ACHN (cell line): ENCODE data around the gene CDS2.

Experiments
- DNase-seq: peaks from one replicate; pipeline ENCODE4 v3.0.0-alpha.2; 2015
- in situ Hi-C: cut with HindIII; loops from 2 replicates; pipeline ENCODE4 v1.10.0; 2017; ENCODE audit warnings: low sequenced_read_pairs, low pct_ligation_motif_present, low pct_unique_long_range_greater_than_20kb

Gene CDS2

GRCh38 chr20:5171790-5172164, 45.0 kb downstream of the CDS2 start:
- in situ Hi-C loops, result no loop called here
- no peak for DNase-seq

GRCh38 chr20:5172167-5172601, 45.4 kb downstream of the CDS2 start:
- in situ Hi-C loops, result no loop called here
- DNase-seq, result no peak

GRCh38 chr20:5172903-5173463, 46.2 kb downstream of the CDS2 start:
- in situ Hi-C loops, result no loop called here

GRCh38 chr20:5173751-5174150, 46.9 kb downstream of the CDS2 start:
- in situ Hi-C loops, result no loop called here

More at GRCh38 chr20:5172903-5173463, 46.2 kb downstream of the CDS2 start:
- no peak for DNase-seq

DNA sequence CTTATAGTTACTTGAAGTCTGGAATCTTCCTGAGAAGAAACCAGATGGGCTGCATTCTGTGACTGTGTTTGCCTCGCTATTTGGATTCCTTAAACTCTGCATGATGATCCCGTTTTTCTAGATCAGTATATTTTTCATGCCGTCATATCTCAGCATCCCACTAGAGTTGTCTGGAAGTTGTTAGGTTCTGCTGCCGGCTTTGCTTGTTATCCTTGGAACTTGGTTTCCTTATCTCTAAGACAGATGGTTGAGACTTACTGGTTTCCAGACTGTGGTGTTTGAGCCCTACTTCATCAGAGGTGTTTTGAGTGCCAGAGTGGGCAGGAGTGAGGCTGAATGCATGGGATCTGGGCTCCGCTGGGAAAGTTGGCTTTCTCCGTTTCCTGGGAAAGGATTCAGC, 50.3 kb downstream of the CDS2 start:
- in situ Hi-C loops, result no loop called here

More at GRCh38 chr20:5173751-5174150, 46.9 kb downstream of the CDS2 start:
- DNase-seq, result no peak

DNA sequence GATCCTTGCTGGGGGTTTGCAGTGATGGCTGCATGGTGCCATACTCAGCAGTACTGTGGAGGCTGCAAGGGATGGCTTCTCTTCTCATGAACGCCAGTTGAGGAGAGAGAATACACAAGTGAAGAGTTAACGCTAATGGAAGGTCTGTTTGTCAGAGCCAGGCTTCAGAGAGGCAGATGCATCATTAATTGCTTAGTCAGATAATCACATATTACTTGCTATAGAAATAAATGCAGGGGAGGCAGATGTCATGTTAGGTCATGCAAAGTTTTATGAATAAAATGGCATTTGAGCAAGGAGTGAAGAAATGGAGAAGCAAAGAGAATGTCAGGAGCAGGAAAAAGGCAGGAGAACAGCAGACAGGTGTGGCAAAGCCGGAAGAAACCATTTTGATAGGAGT, 51.2 kb downstream of the CDS2 start:
- no peak for DNase-seq
- in situ Hi-C loops, result no loop called here

More for the DNA sequence above, 50.3 kb downstream of the CDS2 start:
- DNase-seq, result no peak

DNA sequence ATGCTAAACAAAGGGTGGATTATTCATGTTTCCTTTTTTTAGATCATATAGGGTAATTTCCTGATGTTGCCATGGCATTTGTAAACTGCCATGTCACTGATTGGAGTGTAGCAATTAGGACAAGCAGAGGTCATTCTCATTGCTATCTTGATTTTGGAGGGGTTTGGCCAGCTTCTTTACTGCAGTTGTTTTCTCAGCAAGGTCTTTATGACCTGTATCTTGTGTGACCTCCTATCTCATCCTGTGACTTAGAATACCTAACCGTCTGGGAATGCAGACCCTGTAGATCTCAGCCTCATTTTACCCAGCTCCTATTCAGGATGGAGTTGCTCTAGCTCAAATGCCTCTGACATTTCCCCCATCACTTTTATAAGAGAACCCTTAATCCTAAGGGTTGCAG, 53.6 kb downstream of the CDS2 start:
- DNase-seq, result no peak
- in situ Hi-C loops, result no loop called here

- DNase-seq, result no peak
- in situ Hi-C loops, result no loop called here
Observed at GRCh38 chr20:5180933-5181332, 54.1 kb downstream of the CDS2 start.

DNA sequence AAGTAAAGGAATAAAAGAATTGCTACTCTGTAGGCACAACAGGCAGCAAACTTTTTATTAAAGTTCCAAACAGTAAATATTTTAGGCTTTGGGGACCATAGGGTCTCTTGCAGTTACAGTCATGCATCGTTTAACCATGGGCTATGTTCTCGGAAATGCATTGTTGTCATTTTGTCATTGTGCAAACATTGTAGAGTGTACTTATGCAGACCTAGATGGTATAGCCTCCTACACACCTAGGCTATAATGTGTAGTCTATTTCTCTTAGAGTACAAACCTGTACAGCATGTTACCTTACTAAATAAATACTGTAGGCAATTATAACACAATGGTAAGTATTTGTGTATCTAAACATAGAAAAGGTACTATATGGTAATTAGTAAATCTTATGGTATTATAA, 54.7 kb downstream of the CDS2 start:
- DNase-seq, result no peak
- in situ Hi-C loops, result no loop called here

DNA sequence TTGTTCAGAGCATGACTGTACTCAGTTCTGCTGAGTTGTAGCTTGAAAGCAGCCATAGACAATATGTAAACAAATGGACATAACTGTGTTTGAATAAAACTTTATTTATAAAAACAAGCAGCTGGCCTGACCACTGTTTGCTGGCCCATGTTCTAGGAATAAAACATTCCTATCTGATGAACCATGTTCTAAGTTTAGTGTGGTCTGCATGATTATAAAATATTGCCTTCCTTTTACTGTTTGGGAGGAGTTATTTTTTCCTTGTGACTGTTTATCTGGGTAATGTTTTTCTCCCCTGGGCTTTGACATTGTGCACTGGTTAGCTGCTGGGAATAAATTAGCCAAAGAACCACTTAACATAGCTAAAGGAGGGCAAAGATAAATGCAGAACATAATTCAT, 55.1 kb downstream of the CDS2 start:
- in situ Hi-C loops, result no loop called here
- peak; percentile 3 for DNase-seq

GRCh38 chr20:5182615-5183254, 55.9 kb downstream of the CDS2 start:
- no peak for DNase-seq
- in situ Hi-C loops, result no loop called here

- in situ Hi-C loops, result no loop called here
- DNase-seq, result no peak
Observed at GRCh38 chr20:5183731-5184474, 57.1 kb downstream of the CDS2 start.

- DNase-seq, result no peak
- in situ Hi-C loops, result no loop called here
Observed at GRCh38 chr20:5184684-5185083, 57.9 kb downstream of the CDS2 start.

DNA sequence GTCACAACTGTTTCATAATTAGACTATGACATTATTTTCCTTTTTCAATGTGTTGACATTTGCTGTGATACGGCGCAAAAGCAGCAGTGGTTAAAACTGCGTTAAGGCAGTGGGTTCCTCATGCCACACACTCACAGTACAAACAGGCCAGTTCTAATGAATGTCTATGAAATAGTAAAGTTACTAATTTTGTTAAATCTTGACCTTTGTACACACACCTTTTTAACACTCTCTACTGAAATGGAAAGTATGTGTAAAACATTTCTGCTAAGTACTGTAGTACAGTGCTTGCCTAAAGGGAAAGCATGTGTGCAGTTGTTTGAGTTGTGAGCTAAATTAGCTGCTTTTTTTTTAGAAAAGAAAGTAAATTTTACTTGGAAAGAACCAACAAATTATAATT, 60.3 kb downstream of the CDS2 start:
- DNase-seq, result no peak
- in situ Hi-C loops, result no loop called here

DNA sequence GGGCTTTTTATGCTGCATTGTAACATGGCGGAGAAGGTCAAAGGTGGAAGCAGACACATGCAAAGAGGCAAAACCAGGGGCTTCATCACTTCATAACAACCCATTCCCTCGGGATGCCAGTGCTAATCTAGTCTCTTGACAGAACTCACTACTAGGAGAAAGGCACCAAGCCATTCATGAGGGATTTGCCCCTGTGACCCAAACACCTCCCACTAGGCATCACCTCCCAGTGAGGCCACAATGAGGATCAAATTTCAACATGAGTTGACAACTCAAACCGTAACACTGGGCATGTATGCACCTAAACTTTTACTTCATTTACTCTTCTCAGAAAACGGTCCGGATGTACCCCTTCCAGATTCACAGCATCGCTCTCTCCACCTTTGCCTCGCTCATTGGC, 61.9 kb downstream of the CDS2 start:
- no peak for DNase-seq
- in situ Hi-C loops, result no loop called here

GRCh38 chr20:5189917-5190316, 63.1 kb downstream of the CDS2 start:
- in situ Hi-C loops, result no loop called here
- no peak for DNase-seq

- in situ Hi-C loops, result no loop called here
- DNase-seq, result no peak
Observed at GRCh38 chr20:5190444-5190843, 63.6 kb downstream of the CDS2 start.

DNA sequence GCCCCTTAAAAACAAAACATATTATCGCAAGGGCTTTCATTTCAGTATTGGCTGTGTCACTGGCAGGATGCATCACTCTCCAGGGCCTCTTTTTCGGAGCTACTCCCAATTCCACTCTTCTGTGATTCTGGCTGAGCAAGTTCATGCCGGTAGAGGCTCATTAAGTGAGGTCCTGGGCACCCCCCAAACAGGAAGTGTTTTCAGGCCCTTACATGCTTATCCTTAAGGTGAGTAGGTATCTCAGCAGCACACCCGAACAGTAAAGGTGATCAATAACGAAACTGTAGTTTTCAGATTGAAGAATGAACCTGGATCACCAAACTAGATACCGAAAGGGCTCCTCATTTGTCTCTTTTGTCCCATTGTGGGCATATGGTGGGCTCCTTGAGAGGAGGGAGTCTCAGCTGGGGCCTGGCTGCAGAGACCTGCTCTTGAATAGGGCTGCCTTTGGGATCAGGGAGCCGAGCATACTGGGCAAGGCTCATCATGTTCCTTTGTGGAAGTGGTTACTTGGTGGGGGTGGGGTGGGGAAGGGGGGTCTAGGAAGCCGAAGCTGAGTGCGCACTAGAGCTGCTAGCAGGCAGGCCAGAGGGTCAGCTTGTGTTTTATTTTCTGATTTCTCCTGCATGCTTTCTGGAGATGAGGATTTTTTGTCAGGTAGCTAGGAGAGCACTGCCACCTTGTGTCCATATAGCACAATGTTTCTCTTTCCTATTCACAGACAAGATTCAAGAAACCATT, 65.2 kb downstream of the CDS2 start:
- peak; percentile 66 for DNase-seq
- in situ Hi-C loops, result no loop called here
